Hepatocyte (in vitro differentiated cells): ENCODE results near the gene MXI1. TPM values are rescaled to one million over a fixed set of nuclear protein-coding genes. Genes with fewer than 3 reads are reported as not detected.

Experiments used
- DNase-seq: peaks from one replicate; pipeline ENCODE4 v3.0.0-alpha.2; 2016; ENCODE audit warnings: low spot score
- H2AFZ ChIP-seq: fragments of 200-600 bp; sonication (generic); 2 replicates; pipeline ENCODE4 v1.6.0; 2016; ENCODE audit warnings: antibody characterized with exemption, mild to moderate bottlenecking
- H3K27ac ChIP-seq: fragments of 200-600 bp; sonication (generic); 2 replicates; pipeline ENCODE4 v1.5.1; 2016; ENCODE audit warnings: mild to moderate bottlenecking
- H3K27me3 ChIP-seq: fragments of 200-600 bp; sonication (generic); 2 replicates; pipeline ENCODE4 v1.6.1; 2016
- H3K36me3 ChIP-seq: fragments of 200-600 bp; sonication (generic); replicated peaks from 2 replicates; pipeline ENCODE4 v1.5.1; 2016; ENCODE audit warnings: low read depth; ENCODE audit not compliant: insufficient read depth
- H3K4me1 ChIP-seq: fragments of 200-600 bp; sonication (generic); 2 replicates; pipeline ENCODE4 v1.5.1; 2016; ENCODE audit warnings: mild to moderate bottlenecking, moderate library complexity; ENCODE audit not compliant: insufficient read depth
- H3K4me2 ChIP-seq: fragments of 200-600 bp; sonication (generic); 2 replicates; pipeline ENCODE4 v1.6.0; 2016
- H3K4me3 ChIP-seq: fragments of 200-600 bp; sonication (generic); 2 replicates; pipeline ENCODE4 v1.5.1; 2016; ENCODE audit warnings: mild to moderate bottlenecking
- H3K79me2 ChIP-seq: fragments of 200-600 bp; sonication (generic); 2 replicates; pipeline ENCODE4 v1.6.0; 2017; ENCODE audit warnings: mild to moderate bottlenecking
- H3K9me2 ChIP-seq: fragments of 200-600 bp; sonication (generic); replicated peaks from 2 replicates; pipeline ENCODE4 v1.6.0; 2017; ENCODE audit warnings: mild to moderate bottlenecking; ENCODE audit not compliant: insufficient read depth
- H3K9me3 ChIP-seq: fragments of 200-600 bp; sonication (generic); 2 replicates; pipeline ENCODE4 v1.5.1; 2016; ENCODE audit warnings: low read depth, mild to moderate bottlenecking
- H4K20me1 ChIP-seq: fragments of 200-600 bp; sonication (generic); 2 replicates; pipeline ENCODE4 v1.6.0; 2016; ENCODE audit warnings: mild to moderate bottlenecking; ENCODE audit not compliant: insufficient read depth, poor library complexity, severe bottlenecking
- EZH2 ChIP-seq: fragments of 200-600 bp; sonication (generic); IDR thresholded peaks from 2 replicates; pipeline ENCODE4 v1.6.1; 2016; ENCODE audit warnings: antibody characterized with exemption, mild to moderate bottlenecking, borderline replicate concordance
- EZH2phosphoT487 ChIP-seq: fragments of 200-600 bp; sonication (generic); IDR thresholded peaks from one replicate; pipeline ENCODE4 v1.6.1; 2018; ENCODE audit warnings: antibody characterized with exemption, mild to moderate bottlenecking, low read depth, moderate library complexity; ENCODE audit not compliant: unreplicated experiment, severe bottlenecking
- WGBS: methylation state at CpG from one replicate; pipeline ENCODE4 v1.1.6; 2016; ENCODE audit warnings: low lambda C conversion rate; ENCODE audit errors: missing lambda C conversion rate; 5-methylcytosine and 5-hydroxymethylcytosine counted together
- polyA plus RNA-seq: library from polyadenylated mRNA; unstranded; fragments of >200 nt; fragmentation: Nextera tagmentation; extraction: Ambion mirVana; gene quantifications from 2 replicates; pipeline ENCODE4 v1.2.1, GENCODE V29; 2016
- total RNA-seq: library from RNA; depleted of rRNA; stranded (reverse); fragments of >200 nt; gene quantifications from 2 replicates; pipeline ENCODE4 v1.2.3, GENCODE V29; 2014
- TF ChIP-seq, protein P1 (sequence below): fragments of 200-600 bp; sonication (generic); IDR thresholded peaks from 2 replicates; pipeline ENCODE4 v1.5.1; 2016; ENCODE audit warnings: antibody characterized with exemption, mild to moderate bottlenecking; ENCODE audit not compliant: poor library complexity

The MXI1 gene
- total and polyA plus RNA-seq, 2 experiments from 2014 or later: 14.2 to 14.8 TPM

DNA sequence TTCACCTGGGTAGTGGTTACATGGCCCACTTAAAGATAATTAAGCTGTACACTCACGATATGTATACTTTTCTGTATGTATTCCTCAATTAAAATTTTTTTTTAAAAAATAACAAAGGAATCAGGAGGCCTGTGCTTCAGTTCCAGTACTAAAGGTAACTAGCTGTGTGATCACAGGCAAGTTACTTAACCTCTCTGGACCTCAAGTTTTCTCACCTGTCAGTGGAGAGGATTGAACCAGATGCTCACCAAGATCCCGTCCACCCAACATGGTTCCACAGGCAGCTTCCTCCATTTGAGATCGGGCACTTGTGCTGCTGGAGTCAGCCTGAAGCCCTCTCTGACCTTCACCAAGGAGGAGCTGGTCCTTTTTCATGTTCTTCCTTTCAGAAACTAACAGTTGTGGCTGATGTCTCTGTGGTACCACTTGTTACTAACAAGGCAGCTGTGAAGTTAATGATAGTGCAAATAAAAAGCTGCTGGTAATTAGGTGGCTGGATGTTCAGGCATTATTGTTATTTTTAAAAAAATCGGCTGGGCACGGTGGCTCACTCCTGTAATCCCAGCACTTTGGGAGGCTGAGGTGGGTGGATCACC lies 126.8 kb downstream of the MXI1 start:
- no peaks in the 10 kb centered on the region for H3K4me1 ChIP-seq
- WGBS: 95% methylated on average over 5 of the region's 5 CpGs
- no peak for DNase-seq

DNA sequence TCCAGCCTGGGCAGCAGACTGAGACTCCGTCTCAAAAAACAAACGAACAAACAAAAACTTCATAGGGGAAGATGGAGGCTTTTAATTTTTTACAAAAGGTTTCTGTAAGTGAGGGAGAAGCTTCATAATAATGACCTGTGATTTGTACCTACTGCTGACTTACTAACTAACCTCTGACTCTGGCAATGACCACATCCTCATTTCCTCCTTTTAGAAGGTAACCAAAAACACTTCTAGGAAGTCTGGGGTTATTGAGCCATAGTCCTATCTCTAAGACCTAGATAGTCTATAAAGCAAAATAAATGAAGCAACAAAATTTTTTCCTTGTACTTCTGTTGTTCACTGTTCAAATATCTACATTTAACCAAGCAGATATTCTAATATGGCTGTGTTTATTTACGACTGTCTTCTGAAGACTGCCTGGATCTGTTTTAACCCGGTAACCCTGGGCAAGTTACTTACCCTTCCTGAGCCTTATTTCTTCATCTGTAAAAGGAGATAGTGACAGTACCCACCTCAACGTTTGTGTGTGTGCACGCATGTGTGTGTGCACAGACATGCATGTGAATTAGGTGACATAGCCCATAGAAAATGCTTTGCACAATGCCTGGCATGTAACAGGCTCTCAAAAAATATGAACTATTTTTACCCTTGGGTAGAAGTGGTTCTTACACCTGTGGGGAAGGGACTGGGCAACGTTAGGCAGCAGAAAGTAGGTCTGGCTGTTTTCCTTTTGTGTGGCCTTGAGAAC lies 128.1 kb downstream of the MXI1 start:
- H3K4me3 ChIP-seq: no peak overlapping the region
- 78% methylated on average over 7 of the region's 7 CpGs for WGBS

More for the DNA sequence above, 126.8 kb downstream of the MXI1 start:
- Histone ChIP-seq H4K20me1 (no peaks in the 10 kb centered on the region), H3K36me3 (no peaks in the 10 kb centered on the region), H3K9me3 (peaks cover 3% of the 10 kb centered on the region), H3K9me2 (no peaks in the 10 kb centered on the region), H3K79me2 (no peaks in the 10 kb centered on the region), H3K27me3 (no peaks in the 10 kb centered on the region), H3K4me2 (no peak overlapping the region), H3K27ac (no peak overlapping the region), H3K4me3 (no peak overlapping the region), H2AFZ (no peak overlapping the region)
- TF ChIP-seq EZH2phosphoT487: no peak
- TF ChIP-seq, protein P1, sequence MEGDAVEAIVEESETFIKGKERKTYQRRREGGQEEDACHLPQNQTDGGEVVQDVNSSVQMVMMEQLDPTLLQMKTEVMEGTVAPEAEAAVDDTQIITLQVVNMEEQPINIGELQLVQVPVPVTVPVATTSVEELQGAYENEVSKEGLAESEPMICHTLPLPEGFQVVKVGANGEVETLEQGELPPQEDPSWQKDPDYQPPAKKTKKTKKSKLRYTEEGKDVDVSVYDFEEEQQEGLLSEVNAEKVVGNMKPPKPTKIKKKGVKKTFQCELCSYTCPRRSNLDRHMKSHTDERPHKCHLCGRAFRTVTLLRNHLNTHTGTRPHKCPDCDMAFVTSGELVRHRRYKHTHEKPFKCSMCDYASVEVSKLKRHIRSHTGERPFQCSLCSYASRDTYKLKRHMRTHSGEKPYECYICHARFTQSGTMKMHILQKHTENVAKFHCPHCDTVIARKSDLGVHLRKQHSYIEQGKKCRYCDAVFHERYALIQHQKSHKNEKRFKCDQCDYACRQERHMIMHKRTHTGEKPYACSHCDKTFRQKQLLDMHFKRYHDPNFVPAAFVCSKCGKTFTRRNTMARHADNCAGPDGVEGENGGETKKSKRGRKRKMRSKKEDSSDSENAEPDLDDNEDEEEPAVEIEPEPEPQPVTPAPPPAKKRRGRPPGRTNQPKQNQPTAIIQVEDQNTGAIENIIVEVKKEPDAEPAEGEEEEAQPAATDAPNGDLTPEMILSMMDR: no peak
- TF ChIP-seq EZH2: no peak

DNA sequence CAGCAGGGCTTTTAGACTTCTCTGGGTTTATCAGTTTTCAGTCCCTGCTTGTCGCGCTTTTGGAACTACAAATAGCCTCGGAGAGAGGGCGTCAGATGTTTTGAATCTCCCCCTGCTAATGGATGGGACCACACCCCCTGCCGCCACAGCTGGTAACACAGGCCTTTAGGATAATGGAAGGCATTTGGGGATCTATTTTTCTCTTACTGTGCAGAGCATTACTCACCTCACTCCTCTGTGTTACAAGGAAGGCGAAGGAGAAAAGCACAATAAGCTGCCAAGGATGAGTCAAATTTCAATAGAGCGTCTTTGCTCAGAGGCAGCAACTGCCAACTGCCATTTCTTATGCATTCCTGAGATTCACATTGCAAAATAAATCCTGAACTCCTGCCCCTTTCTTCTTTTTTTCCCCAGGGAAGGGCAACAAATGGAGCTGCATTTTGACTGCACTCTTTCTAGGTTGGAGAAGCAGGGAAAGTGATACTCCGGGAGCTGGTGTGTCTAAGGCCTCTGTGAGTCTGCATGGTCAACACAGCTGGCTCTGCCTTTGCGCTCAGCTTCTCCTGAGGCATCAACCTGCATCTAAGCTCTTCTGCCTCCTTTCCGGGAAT lies 128.8 kb downstream of the MXI1 start:
- TF ChIP-seq, protein P1: no peak
- no peak for TF ChIP-seq EZH2phosphoT487
- no peak for TF ChIP-seq EZH2
- no peaks in the 10 kb centered on the region for H3K79me2 ChIP-seq
- H3K4me2 ChIP-seq: no peak overlapping the region
- H3K27ac ChIP-seq: no peak overlapping the region
- no peaks in the 10 kb centered on the region for H3K4me1 ChIP-seq
- no peaks in the 10 kb centered on the region for H3K27me3 ChIP-seq
- H3K4me3 ChIP-seq: no peak overlapping the region
- no peaks in the 10 kb centered on the region for H3K36me3 ChIP-seq
- 47% methylated on average over 10 of the region's 10 CpGs for WGBS
- H2AFZ ChIP-seq: no peak overlapping the region
- H3K9me2 ChIP-seq: no peaks in the 10 kb centered on the region
- peak; percentile 45 for DNase-seq
- no peaks in the 10 kb centered on the region for H4K20me1 ChIP-seq
- no peaks in the 10 kb centered on the region for H3K9me3 ChIP-seq

More for the DNA sequence above, 128.1 kb downstream of the MXI1 start:
- DNase-seq: no peak
- H3K36me3 ChIP-seq: no peaks in the 10 kb centered on the region
- H3K9me2 ChIP-seq: no peaks in the 10 kb centered on the region
- H3K4me2 ChIP-seq: no peak overlapping the region
- TF ChIP-seq EZH2phosphoT487 (no peak), EZH2 (no peak)
- TF ChIP-seq, protein P1: no peak
- no peaks in the 10 kb centered on the region for H3K4me1 ChIP-seq
- H3K9me3 ChIP-seq: no peaks in the 10 kb centered on the region
- no peak overlapping the region for H2AFZ ChIP-seq
- H3K79me2 ChIP-seq: no peaks in the 10 kb centered on the region
- no peak overlapping the region for H3K27ac ChIP-seq
- no peaks in the 10 kb centered on the region for H3K27me3 ChIP-seq
- no peaks in the 10 kb centered on the region for H4K20me1 ChIP-seq

Other genes starting within 250 kb of the MXI1 start
- 206 and 216 TPM in 2 replicates for gene ADD3, start 199.6 kb upstream of the MXI1 start, total RNA-seq
- gene ADD3, start 199.6 kb upstream of the MXI1 start, polyA plus RNA-seq: 83.2 and 88.6 TPM in 2 replicates
- gene SMNDC1, start 97.3 kb downstream of the MXI1 start, total RNA-seq: 13.6 and 17.4 TPM in 2 replicates
- gene SMNDC1, start 97.3 kb downstream of the MXI1 start, polyA plus RNA-seq: 14.3 and 19.1 TPM in 2 replicates